SU-DHL-6 (cell line): Measurements from ENCODE around the gene FHAD1.

Experiments
- H2AFZ ChIP-seq: fragments of 200-600 bp; sonication (generic); 2 replicates; pipeline ENCODE4 v1.6.1; 2014; ENCODE audit warnings: low read depth, mild to moderate bottlenecking, moderate library complexity, mixed read lengths, antibody characterized with exemption, low read length; ENCODE audit not compliant: severe bottlenecking
- H3F3A ChIP-seq: fragments of 200-600 bp; shearing (Covaris generic); 2 replicates; pipeline ENCODE4 v1.6.0; 2016; ENCODE audit warnings: antibody characterized with exemption, mild to moderate bottlenecking; ENCODE audit not compliant: insufficient read depth
- H3K27ac ChIP-seq: fragments of 200-600 bp; sonication (generic); 2 replicates; pipeline ENCODE4 v1.5.1; 2016; ENCODE audit warnings: low read depth, mild to moderate bottlenecking, low read length, moderate library complexity, mixed read lengths
- H3K27me3 ChIP-seq: fragments of 200-600 bp; sonication (generic), shearing (Covaris generic); 2 replicates; pipeline ENCODE4 v1.6.0; 2014; ENCODE audit warnings: mild to moderate bottlenecking, low read length
- H3K36me3 ChIP-seq: fragments of 200-600 bp; sonication (generic); 2 replicates; pipeline ENCODE4 v1.6.1; 2014; ENCODE audit warnings: mild to moderate bottlenecking, low read length, mixed read lengths
- H3K4me2 ChIP-seq: fragments of 300-600, 200-600 bp; shearing (Covaris generic), sonication (generic); 2 replicates; pipeline ENCODE4 v1.6.0; 2014; ENCODE audit warnings: low read length, low read depth, mild to moderate bottlenecking; ENCODE audit not compliant: poor library complexity, severe bottlenecking
- H3K4me3 ChIP-seq: fragments of 200-600 bp; sonication (generic); 2 replicates; pipeline ENCODE4 v1.5.1; 2014; ENCODE audit warnings: antibody characterized with exemption, low read length, mild to moderate bottlenecking, mixed read lengths; ENCODE audit not compliant: insufficient read depth, poor library complexity, severe bottlenecking
- H3K79me2 ChIP-seq: fragments of 200-600 bp; sonication (generic); 2 replicates; pipeline ENCODE4 v1.6.1; 2014; ENCODE audit warnings: mild to moderate bottlenecking, low read length, moderate library complexity; ENCODE audit not compliant: insufficient read depth
- H3K9ac ChIP-seq: fragments of 200-600 bp; sonication (generic); 2 replicates; pipeline ENCODE4 v1.7.0; 2014; ENCODE audit warnings: mild to moderate bottlenecking, low read length
- H3K9me2 ChIP-seq: fragments of 200-600 bp; sonication (generic); replicated peaks from 2 replicates; pipeline ENCODE4 v1.6.1; 2014; ENCODE audit warnings: low read length; ENCODE audit not compliant: insufficient read depth
- H3K9me3 ChIP-seq: fragments of 200-600 bp; sonication (generic); 2 replicates; pipeline ENCODE4 v1.6.1; 2014; ENCODE audit warnings: low read length, mixed read lengths; ENCODE audit not compliant: insufficient read depth
- H4K20me1 ChIP-seq: fragments of 200-600 bp; sonication (generic); 2 replicates; pipeline ENCODE4 v1.6.1; 2014; ENCODE audit warnings: low read depth, mild to moderate bottlenecking, antibody characterized with exemption, low read length, moderate library complexity, mixed read lengths
- EZH2phosphoT487 ChIP-seq: fragments of 200-600 bp; sonication (generic), shearing (Covaris generic); conservative IDR thresholded peaks from 2 replicates; pipeline ENCODE4 v1.6.1; 2018; ENCODE audit warnings: mild to moderate bottlenecking, antibody characterized with exemption, low read length, moderate library complexity, mixed read lengths
- TF ChIP-seq, protein P1 (sequence below): fragments of 200-600 bp; sonication (generic); IDR thresholded peaks from one replicate; pipeline ENCODE4 v1.5.1; 2017; ENCODE audit warnings: antibody characterized with exemption, mild to moderate bottlenecking, low read length, moderate library complexity; ENCODE audit not compliant: insufficient read depth, poor library complexity, severe bottlenecking

FHAD1 gene

DNA sequence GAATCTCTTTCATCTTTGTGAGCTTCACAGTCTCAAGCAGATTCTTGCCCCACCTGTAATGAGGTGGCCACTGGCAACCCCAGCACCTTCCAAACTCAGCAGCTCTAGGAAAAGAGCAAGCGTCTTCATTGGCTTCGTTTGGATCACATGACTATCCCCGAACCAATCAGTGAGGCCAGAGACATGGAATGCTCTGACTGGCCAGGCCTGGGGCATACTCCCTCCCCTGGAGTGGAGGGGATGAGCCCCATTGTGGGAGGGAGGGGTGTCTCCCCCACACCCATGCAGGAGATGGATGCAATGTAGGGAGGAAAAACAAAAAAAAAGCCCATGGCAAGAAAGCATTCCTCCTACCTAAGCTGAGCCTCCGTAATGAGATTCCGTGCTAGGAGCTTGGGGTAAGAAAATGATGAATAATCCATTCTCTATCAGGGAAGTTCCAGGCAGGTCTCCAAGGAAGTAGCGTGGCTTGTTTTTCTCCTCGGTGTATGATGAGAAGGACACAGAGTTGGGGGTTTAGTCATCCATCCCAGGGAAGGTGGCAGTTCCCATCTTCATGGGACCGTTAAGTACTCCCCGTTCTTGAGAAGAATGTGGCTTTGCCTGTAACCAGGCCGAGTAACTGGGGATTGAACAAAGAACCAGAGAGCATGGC lies 32.7 kb downstream of the FHAD1 start:
- no peaks in the 10 kb centered on the region for H3K36me3 ChIP-seq
- H4K20me1 ChIP-seq = no peaks in the 10 kb centered on the region
- H3F3A ChIP-seq = no peaks in the 10 kb centered on the region
- no peak overlapping the region for H3K4me3 ChIP-seq
- no peaks in the 10 kb centered on the region for H3K9me3 ChIP-seq
- no peaks in the 10 kb centered on the region for H3K79me2 ChIP-seq
- no peak overlapping the region for H3K9ac ChIP-seq
- no peaks in the 10 kb centered on the region for H3K9me2 ChIP-seq
- H3K27ac ChIP-seq = no peak overlapping the region
- H2AFZ ChIP-seq = no peak overlapping the region
- H3K4me2 ChIP-seq = no peak overlapping the region
- no peak for TF ChIP-seq EZH2phosphoT487
- H3K27me3 ChIP-seq = no peaks in the 10 kb centered on the region

DNA sequence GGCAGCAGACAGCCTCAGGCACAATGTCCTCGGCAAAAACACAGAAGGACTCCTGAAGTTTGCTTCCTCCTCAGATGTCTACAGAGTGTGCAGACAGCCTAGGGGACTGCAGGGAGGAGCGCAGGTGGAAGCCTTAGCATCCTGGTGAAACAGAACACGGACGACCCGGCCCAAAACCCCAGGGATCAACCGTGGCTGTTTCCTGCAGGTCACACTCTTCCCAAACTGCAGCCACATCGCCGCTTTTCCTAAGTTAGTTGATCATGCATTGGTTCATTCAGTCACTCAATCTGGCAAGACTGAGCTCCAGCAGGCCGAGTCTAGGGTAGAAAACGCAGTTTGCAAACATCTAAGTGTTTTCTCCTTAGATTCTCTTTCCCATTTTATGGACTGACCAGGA lies 33.4 kb downstream of the FHAD1 start:
- Histone ChIP-seq H3K27me3 (no peaks in the 10 kb centered on the region), H4K20me1 (no peaks in the 10 kb centered on the region), H2AFZ (no peak overlapping the region), H3K27ac (no peak overlapping the region), H3K9me2 (no peaks in the 10 kb centered on the region), H3K9ac (no peak overlapping the region), H3K9me3 (no peaks in the 10 kb centered on the region), H3F3A (no peaks in the 10 kb centered on the region), H3K4me2 (no peak overlapping the region), H3K4me3 (no peak overlapping the region), H3K36me3 (no peaks in the 10 kb centered on the region), H3K79me2 (no peaks in the 10 kb centered on the region)
- no peak for TF ChIP-seq EZH2phosphoT487
- TF ChIP-seq, protein P1, sequence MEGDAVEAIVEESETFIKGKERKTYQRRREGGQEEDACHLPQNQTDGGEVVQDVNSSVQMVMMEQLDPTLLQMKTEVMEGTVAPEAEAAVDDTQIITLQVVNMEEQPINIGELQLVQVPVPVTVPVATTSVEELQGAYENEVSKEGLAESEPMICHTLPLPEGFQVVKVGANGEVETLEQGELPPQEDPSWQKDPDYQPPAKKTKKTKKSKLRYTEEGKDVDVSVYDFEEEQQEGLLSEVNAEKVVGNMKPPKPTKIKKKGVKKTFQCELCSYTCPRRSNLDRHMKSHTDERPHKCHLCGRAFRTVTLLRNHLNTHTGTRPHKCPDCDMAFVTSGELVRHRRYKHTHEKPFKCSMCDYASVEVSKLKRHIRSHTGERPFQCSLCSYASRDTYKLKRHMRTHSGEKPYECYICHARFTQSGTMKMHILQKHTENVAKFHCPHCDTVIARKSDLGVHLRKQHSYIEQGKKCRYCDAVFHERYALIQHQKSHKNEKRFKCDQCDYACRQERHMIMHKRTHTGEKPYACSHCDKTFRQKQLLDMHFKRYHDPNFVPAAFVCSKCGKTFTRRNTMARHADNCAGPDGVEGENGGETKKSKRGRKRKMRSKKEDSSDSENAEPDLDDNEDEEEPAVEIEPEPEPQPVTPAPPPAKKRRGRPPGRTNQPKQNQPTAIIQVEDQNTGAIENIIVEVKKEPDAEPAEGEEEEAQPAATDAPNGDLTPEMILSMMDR = no peak

- Histone ChIP-seq H3F3A (no peaks in the 10 kb centered on the region), H3K9me3 (no peaks in the 10 kb centered on the region), H3K9me2 (no peaks in the 10 kb centered on the region), H2AFZ (no peak overlapping the region), H3K27me3 (no peaks in the 10 kb centered on the region), H4K20me1 (no peaks in the 10 kb centered on the region), H3K36me3 (no peaks in the 10 kb centered on the region), H3K9ac (no peak overlapping the region), H3K27ac (no peak overlapping the region), H3K4me3 (no peak overlapping the region), H3K4me2 (no peak overlapping the region), H3K79me2 (no peaks in the 10 kb centered on the region)
- TF ChIP-seq EZH2phosphoT487 = no peak
- TF ChIP-seq, protein P1 = no peak
Observed at GRCh38 chr1:15282038-15282437, 35.0 kb downstream of the FHAD1 start.

GRCh38 chr1:15282810-15283474 lies 35.9 kb downstream of the FHAD1 start:
- Histone ChIP-seq H2AFZ (no peak overlapping the region), H3K9ac (no peak overlapping the region), H3F3A (no peaks in the 10 kb centered on the region), H3K9me2 (no peaks in the 10 kb centered on the region), H3K79me2 (no peaks in the 10 kb centered on the region), H3K27me3 (no peaks in the 10 kb centered on the region), H3K4me3 (no peak overlapping the region), H3K36me3 (no peaks in the 10 kb centered on the region), H3K27ac (no peak overlapping the region), H3K4me2 (no peak overlapping the region), H3K9me3 (no peaks in the 10 kb centered on the region), H4K20me1 (no peaks in the 10 kb centered on the region)
- TF ChIP-seq EZH2phosphoT487 = no peak
- TF ChIP-seq, protein P1 = no peak
